ENCODE data around the gene SPPL2B.

The SPPL2B gene

DNA sequence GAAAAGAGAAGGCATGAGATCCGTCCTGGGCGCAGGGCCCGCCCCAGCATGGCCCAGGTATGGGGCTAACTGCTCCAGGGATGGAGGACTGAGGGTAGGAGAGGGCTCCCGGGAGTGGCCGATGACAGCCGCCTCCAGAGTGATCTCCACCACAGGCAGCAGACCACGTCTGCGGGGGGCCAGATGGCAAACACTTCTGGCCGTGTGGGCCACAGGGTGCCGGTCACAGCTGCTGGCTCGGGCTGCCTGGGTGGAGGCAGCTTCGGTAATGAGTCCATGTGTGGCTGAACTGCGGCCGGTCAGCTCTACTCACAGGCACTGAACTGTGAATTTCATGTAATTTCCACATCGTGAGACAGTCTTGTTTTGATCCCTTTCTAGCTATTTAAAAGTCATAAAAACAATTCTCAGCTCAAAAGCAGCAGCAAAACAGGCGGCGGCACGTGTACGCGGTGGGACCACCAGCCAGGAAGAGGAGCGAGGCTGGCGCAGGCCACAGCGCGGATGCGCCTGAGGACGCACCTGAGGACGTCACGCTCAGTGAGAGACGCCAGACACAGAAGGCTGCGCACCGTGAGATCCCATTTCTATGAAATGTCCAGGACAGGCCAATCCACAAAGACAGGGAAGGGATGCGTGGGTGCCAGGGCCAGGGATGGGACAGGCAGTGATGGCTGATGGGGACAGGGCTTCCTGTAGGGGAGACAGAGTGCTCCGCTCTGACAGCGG, 4.1 kb upstream of the SPPL2B start:
- no peak for DNase-seq

GRCh38 chr19:2325281-2326046, 3.0 kb upstream of the SPPL2B start:
- DNase-seq: peak; percentile 85

GRCh38 chr19:2326699-2327360, 1.7 kb upstream of the SPPL2B start:
- no peak for DNase-seq

DNA sequence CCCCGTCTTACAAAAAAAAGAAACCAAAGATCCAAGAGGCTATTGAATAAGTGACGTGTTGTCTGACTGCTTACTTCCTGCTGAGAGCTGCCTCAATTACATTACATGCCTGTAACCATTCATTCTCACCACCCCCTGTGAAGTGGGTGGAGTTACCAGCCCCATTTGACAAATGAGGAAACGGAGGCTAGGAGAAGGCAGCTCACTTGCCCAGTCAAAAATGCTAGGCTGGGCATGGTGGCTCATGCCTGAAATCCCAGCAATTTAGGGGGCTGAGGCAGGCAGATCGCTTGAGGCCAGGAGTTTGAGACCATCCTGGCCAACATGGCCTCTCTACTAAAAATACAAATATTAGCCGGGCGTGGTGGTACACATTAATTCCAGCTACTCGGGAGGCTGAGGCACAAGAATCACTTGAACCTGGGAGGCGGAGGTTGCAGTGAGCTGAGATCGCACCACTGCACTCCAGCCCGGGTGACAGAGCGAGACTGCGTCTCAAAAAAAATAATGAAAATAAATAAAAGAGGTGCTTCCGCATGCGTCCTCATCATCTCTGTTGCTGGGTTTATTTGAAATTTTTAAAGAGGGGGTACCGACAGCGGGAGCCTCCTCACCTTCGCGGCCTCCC, 597 bp upstream of the SPPL2B start:
- peak; percentile 93 for DNase-seq

DNA sequence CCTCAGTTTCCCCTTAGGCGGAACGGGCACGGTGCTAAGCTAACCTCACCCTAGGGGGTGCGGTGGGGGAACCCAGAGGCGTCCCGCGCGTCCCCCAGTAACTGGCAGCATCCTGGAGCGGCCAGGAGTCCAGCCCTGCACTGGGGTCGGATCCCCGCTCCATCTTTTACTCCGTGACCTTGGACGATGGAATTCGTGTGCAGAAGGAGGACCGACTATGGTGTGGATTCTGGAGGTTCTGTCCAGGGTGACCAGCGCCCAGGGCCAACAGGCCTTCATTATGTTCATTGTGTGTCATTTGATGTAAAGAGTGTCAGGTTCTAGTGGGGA, 630 bp downstream of the SPPL2B start:
- DNase-seq: no peak

DNA sequence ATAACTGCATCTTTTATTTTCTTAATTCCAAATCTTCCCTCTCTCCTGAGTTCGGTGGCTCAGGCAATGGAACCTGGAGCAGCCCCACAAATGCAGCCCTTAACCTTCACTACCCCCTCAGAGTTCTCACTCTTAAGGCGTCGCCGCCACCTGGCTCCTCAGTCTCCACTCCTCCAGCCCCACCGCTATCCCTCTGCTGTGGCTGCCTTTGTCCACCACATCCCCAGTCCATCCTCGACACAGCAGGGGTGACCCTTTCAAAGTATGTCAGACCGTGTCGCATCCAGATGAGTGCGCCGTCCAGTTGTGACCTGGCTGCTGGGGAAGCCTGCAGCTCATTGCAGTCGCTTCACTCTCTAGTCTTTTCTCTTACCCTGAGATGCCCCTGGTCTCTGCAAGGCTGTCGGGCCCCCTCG, 1.0 kb downstream of the SPPL2B start:
- no peak for DNase-seq

- DNase-seq: no peak
These were observed 1.8 kb downstream of the SPPL2B start for GRCh38 chr19:2330255-2330631.

GRCh38 chr19:2330632-2331284, 2.3 kb downstream of the SPPL2B start:
- DNase-seq: no peak

GRCh38 chr19:2331601-2332246, 3.2 kb downstream of the SPPL2B start:
- no peak for DNase-seq

- peak; percentile 68 for DNase-seq
These were observed 4.0 kb downstream of the SPPL2B start for GRCh38 chr19:2332341-2333026.

DNA sequence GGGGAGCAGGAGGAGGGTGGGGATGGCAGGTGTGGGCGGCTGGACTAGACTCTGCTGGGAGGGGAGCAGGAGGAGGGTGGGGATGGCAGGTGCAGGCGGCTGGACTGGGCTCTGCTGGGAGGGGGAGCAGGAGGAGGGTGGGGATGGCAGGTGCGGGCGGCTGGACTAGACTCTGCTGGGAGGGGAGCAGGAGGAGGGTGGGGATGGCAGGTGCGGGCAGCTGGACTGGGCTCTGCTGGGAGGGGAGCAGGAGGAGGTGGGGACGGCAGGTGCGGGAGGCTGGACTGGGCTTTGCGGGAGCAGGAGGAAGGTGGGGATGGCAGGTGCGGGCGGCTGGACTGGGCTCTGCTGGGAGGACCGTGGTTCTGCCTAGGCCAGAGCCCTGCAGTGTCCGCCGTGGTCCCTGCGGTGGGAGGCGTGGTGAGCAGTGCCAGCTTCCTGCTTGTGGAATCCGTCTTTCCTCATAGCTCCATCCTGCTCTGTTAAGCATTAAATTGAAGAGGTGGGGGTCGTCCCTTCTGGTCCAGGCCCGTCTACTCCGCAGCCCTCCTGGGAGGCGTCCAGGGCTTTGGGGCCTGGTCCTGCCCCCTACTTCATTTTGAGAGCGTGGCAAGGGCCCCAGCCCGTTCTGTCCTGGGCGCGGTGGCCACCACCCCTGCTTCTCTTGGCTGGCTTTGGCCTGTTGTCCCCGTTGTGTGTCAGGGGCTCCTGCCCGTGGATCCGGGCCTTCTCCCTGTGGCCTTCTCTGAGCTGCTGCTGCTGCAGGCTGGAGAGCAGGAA, 4.7 kb downstream of the SPPL2B start:
- no peak for DNase-seq

GRCh38 chr19:2333807-2334211, 5.3 kb downstream of the SPPL2B start:
- peak; percentile 63 for DNase-seq

DNA sequence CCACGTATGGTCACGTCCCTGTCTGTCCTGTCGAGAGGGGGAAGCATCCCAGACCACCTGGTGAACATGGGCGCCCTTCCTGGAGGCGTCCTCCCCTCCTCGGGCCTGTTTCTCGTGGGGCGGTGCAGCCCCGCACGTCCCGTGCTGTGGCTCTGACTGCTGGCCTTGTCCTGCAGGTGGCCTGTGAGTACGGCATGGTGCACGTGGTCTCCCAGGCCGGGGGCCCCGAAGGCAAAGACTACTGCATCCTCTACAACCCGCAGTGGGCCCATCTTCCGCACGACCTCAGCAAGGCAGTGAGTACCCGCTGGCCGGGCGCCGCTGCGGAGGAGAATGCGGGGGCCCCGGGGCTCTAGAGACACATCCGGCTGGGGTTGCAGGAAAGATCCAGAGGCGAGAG, 5.9 kb downstream of the SPPL2B start:
- no peak for DNase-seq

DNA sequence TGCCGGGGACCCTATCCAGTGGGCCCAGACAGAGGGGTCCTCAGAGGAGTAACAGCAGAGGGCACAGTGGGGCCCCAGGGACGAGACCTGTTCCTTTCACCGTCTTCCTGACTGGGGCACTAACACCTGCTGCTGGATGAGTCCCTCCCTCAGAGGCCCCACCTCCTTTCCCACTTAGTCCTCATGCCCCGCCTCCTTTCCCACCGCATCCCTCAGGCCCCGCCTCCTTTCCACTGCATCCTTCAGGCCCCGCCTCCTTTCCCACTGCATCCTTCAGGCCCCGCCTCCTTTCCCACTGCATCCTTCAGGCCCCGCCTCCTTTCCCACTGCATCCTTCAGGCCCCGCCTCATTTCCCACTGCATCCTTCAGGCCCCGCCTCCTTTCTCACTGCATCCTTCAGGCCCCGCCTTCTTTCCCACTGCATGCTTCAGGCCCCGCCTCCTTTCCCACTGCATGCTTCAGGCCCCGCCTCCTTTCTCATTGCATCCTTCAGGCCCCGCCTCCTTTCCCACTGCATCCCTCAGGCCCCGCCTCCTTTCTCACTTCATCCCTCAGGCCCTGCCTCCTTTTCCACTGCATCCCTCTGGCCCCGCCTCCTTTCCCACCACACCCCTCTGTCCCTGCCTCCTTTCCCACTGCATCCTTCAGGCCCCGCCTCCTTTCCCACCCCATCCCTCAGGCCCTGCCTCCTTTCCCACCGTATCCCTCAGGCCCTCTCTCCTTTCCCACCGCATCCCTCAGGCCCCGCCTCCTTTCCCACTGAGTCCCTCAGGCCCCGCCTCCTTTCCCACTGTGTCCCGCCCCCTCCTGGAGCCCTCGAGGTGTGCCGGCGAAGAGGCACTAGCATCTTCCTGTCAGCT, 6.7 kb downstream of the SPPL2B start:
- DNase-seq: no peak

GRCh38 chr19:2335848-2336247, 7.4 kb downstream of the SPPL2B start:
- DNase-seq: no peak

DNA sequence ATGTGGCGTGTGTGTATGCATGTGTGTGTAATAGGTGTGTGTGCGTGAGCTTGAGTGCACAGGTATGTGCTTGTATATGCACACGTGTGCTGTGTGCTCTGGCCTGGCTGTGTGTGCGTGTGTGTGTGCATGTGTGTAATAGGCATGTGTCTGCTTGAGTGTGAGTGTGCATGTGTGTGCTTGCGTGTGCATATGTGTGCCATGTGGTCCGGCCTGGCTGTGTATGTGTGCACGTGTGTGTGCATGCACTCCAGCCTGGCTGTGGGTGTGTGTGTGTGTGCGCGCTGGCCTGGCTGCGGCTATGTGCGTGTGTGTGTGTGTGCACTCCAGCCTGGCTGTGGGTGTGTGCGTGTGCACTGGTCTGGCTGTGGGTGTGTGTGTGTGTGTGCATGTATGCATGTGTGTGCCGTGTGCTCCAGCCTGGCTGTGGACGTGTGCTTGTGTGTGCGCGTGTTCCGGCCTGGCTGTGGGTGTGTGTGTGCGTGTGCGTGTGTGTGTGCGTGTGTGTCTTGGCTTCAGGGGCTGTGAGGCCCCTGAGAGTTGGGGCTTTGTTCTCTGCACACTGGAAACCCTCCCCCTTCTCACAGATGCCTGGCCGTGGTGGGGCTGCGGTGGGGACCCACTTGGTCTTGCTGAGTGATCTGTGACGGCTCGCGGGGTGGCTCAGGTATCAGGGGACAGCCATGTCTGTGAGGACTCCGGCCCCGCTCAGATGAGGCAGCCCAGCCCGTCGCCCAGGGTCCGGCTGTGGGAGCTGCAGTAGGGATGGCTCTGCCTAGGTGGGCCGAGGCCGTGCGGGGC, 8.2 kb downstream of the SPPL2B start:
- no peak for DNase-seq

DNA sequence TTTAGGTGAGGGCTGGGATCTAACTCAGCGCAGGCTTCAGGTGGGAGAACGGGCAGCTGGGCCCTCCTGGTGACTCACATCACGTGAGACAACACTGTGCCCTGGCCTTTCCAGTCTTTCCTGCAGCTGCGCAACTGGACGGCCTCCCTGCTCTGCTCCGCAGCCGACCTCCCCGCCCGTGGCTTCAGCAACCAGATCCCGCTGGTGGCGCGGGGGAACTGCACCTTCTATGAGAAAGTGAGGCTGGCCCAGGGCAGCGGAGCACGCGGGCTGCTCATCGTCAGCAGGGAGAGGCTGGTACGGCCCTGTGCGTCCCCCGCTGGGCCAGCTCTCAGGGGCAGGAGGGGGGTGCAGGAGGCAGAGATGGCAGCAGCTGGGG, 8.8 kb downstream of the SPPL2B start:
- peak; percentile 72 for DNase-seq

DNA sequence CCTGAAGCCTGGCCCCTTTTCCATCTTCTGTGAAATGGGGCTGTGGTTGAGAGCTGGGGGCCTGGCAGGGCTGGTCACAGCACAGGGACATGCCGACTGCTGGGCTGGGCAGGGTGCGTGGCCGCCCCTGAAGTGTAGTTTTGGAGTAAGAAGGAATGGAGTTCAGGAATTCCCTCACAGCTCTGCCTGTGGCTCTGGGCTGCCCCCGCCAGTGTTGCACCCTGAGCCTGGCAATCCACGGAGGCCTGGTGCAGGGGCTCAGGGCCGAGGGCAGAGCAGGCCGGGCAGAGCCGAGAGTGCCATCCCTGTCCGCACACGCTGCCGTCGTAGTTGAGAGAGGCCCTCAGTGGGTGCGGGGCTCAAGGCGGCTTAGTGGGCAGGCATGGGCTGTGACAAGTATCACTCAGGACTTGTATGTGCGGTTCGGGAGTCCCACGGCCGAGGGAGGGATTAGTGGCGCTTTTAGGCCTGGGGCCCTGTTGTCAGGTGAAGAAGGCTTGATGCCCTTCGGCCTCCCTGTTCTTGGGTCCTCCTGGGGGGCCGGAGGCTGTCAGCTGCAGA, 9.7 kb downstream of the SPPL2B start:
- no peak for DNase-seq

All from hematopoietic multipotent progenitor cell treated with erythropoietin and hydrocortisone succinate and interleukin-3 and kit ligand, for 4 days (in vitro differentiated cells).